A549 (cell line): ENCODE data around the gene IRX3.

Experiments
- CEBPB ChIP-seq, 2 experiments: fragments of >200 bp in 1 of 2; sonication (Bioruptor Twin) in 1 of 2; formaldehyde crosslinking in 1 of 2; IDR thresholded peaks; 2 replicates each; pipeline ENCODE4 v1.6.1; 2012 to 2016
- EHMT2 ChIP-seq: fragments of 200-600 bp; sonication (generic); IDR thresholded peaks from 2 replicates; pipeline ENCODE4 v1.6.1; 2016; ENCODE audit warnings: antibody characterized with exemption, low read depth, mild to moderate bottlenecking, moderate library complexity
- EP300 ChIP-seq, 2 experiments: fragments of >200 bp; sonication (Bioruptor Twin); formaldehyde crosslinking; IDR thresholded peaks; 2 replicates in 1 of 2; 3 replicates in 1 of 2; pipeline ENCODE4 v1.6.1; 2016 to 2017
- HOXA7 ChIP-seq: fragments of 250-450 bp; sonication (Bioruptor Pico); IDR thresholded peaks from 2 replicates; pipeline ENCODE4 v1.5.0; 2020; ENCODE audit warnings: mild to moderate bottlenecking, moderate library complexity
- MAFK ChIP-seq: fragments of 450-650 bp; IDR thresholded peaks from 2 replicates; pipeline ENCODE4 v1.6.1; 2014; ENCODE audit not compliant: partially characterized antibody
- MAZ ChIP-seq: fragments of 150-350 bp; IDR thresholded peaks from 2 replicates; pipeline ENCODE4 v1.6.1; 2014; ENCODE audit warnings: antibody characterized with exemption, low read depth, low read length, borderline replicate concordance
- NR3C1 ChIP-seq: fragments of >200 bp; sonication (Bioruptor Twin); formaldehyde crosslinking; IDR thresholded peaks from 3 replicates; pipeline ENCODE4 v1.6.1; 2017
- POLR2A ChIP-seq: IDR thresholded peaks from 2 replicates; pipeline ENCODE4 v1.6.1; 2012; ENCODE audit warnings: mild to moderate bottlenecking, low read length
- POLR2AphosphoS2 ChIP-seq: conservative IDR thresholded peaks from 2 replicates; pipeline ENCODE4 v1.6.1; 2012; ENCODE audit warnings: low read length, improper control_type of control experiment, inconsistent platforms
- RAD21 ChIP-seq, 2 experiments: fragments of >200 bp in 1 of 2; sonication (Bioruptor Twin) in 1 of 2; formaldehyde crosslinking in 1 of 2; IDR thresholded peaks in 1 of 2; conservative IDR thresholded peaks in 1 of 2; 2 replicates in 1 of 2; 3 replicates in 1 of 2; pipeline ENCODE4 v1.6.1; 2012 to 2018; ENCODE audit warnings: inconsistent platforms in 1 of 2
- TF ChIP-seq, protein P1 (sequence below): fragments of >200 bp; sonication (Bioruptor Twin); formaldehyde crosslinking; IDR thresholded peaks from 3 replicates; pipeline ENCODE4 v1.5.1; 2016

DNA sequence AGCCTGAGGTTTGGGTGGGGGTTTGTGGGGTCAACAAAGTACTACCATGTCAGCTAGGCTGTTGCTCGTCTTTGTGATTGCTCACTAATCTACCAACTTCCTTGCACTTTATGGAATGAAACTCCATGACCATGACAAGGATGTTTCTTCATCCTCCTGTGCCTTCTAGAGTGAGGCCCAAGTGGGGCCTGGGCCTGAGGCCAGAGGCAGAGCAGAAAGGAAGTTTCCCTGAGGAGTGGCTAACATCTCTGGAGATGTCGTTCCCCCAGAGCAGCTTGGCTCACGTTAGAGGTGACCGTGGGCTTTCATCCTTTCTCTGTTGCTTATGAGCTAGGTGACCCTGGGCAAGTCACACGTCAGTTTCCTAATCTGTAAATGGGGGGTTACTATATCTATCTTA is 41.0 kb upstream of the IRX3 start:
- TF ChIP-seq, protein P1, sequence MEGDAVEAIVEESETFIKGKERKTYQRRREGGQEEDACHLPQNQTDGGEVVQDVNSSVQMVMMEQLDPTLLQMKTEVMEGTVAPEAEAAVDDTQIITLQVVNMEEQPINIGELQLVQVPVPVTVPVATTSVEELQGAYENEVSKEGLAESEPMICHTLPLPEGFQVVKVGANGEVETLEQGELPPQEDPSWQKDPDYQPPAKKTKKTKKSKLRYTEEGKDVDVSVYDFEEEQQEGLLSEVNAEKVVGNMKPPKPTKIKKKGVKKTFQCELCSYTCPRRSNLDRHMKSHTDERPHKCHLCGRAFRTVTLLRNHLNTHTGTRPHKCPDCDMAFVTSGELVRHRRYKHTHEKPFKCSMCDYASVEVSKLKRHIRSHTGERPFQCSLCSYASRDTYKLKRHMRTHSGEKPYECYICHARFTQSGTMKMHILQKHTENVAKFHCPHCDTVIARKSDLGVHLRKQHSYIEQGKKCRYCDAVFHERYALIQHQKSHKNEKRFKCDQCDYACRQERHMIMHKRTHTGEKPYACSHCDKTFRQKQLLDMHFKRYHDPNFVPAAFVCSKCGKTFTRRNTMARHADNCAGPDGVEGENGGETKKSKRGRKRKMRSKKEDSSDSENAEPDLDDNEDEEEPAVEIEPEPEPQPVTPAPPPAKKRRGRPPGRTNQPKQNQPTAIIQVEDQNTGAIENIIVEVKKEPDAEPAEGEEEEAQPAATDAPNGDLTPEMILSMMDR, result no peak
- no peak for TF ChIP-seq RAD21 (conservative IDR thresholded peaks at IDR 0.05 in 1 of 2, IDR thresholded peaks at IDR 0.05 in 1 of 2)
- TF ChIP-seq POLR2A, result no peak
- TF ChIP-seq NR3C1, result no peak
- no peak for TF ChIP-seq EHMT2
- TF ChIP-seq HOXA7 (CRISPR knock-in tag), result no peak
- no peak for TF ChIP-seq POLR2AphosphoS2
- TF ChIP-seq EP300 (IDR thresholded peaks at IDR 0.05), result no peak
- TF ChIP-seq CEBPB (IDR thresholded peaks at IDR 0.05), result no peak
- no peak for TF ChIP-seq MAFK
- TF ChIP-seq MAZ, result no peak
